Measurements from ENCODE around the gene NUP88.

NUP88 gene

DNA sequence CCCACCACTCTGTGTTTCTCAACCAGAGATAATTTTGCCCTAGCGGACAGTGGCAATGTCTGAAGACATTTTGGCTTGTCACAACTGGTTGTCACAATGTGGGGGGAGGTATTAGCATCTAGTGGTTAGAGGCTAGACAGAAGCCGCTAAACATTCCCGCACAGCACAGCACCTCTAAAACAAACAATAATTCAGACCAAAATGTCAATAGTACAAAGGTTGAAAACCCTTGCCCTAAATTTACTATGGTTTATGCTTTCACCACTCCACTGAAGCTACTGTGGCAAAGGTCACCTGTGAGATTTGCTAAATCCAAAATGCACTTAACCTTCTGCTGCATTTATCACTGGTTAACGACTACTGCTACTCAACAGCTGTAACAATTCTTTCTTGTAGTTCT is 14.1 kb downstream of the NUP88 start:
- DNase-seq (ENCODE audit: extremely low read depth, low read depth): no peak
- no peak overlapping the region for H3K4me3 ChIP-seq (replicated peaks; ENCODE audit: low read depth, low read length)
- TF ChIP-seq, protein P1, sequence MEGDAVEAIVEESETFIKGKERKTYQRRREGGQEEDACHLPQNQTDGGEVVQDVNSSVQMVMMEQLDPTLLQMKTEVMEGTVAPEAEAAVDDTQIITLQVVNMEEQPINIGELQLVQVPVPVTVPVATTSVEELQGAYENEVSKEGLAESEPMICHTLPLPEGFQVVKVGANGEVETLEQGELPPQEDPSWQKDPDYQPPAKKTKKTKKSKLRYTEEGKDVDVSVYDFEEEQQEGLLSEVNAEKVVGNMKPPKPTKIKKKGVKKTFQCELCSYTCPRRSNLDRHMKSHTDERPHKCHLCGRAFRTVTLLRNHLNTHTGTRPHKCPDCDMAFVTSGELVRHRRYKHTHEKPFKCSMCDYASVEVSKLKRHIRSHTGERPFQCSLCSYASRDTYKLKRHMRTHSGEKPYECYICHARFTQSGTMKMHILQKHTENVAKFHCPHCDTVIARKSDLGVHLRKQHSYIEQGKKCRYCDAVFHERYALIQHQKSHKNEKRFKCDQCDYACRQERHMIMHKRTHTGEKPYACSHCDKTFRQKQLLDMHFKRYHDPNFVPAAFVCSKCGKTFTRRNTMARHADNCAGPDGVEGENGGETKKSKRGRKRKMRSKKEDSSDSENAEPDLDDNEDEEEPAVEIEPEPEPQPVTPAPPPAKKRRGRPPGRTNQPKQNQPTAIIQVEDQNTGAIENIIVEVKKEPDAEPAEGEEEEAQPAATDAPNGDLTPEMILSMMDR (IDR thresholded peaks at IDR 0.05; ENCODE audit: low read depth, low read length, missing control alignments): no peak

DNA sequence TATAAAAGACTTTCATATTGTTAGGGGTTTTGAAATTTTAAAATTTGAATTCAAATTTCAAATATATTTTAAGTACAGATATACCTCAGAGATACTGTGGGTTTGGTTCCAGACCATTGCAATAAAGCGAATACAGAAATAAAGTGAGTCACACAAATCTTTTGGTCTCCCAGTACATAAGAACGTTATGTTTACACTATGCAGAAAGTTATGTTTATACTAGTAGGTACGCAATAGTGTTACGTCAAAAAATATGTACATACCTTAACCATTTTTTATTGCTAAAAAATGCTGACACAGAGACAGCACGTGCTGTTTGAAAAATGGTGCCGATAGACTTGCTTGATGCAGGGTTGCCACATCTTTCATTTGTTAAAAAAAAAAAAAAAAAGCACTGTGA is 19.7 kb downstream of the NUP88 start:
- H3K4me3 ChIP-seq (replicated peaks; ENCODE audit: low read depth, low read length): no peak overlapping the region
- TF ChIP-seq, protein P1 (IDR thresholded peaks at IDR 0.05; ENCODE audit: low read depth, low read length, missing control alignments): no peak
- DNase-seq (ENCODE audit: extremely low read depth, low read depth): no peak

DNA sequence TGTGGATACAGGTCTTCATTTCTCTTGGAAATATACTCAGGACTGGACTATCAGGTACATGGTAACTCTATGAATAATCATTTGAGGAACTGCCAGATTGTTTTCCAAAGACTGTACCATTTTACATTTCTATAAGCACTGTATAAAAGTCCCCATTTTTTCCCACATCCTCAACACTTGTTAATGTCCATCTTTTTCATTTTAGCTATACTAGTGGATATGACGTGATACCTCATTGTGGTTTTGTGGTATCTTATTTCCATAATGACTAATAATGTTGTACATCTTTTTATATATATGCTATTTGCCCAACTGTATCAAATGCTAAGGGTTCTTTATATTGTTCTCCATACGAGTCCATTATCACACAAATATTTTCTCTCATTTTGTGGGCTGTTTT is 22.9 kb downstream of the NUP88 start:
- H3K4me3 ChIP-seq (replicated peaks; ENCODE audit: low read depth, low read length): no peak overlapping the region
- no peak for DNase-seq (ENCODE audit: extremely low read depth, low read depth)
- TF ChIP-seq, protein P1 (IDR thresholded peaks at IDR 0.05; ENCODE audit: low read depth, low read length, missing control alignments): no peak

DNA sequence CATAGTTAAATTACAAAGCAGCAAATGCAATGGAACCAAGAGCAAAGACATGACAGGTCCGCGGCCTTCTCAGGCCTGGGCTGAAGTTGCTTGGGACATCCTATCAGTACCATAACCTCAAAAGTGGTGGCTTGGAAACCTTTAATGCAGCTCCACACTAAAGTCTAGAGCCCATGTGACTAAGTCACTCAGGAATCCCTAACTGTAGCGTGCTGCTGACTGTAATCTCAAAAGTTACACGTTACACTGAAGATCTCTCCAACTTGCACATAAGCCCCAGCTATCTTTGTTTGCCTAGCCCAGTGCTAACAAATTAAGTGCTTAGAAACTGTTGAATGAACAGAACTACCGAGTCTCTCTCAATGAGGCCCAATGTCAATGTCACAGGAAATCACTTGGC is 27.8 kb downstream of the NUP88 start:
- DNase-seq (ENCODE audit: extremely low read depth, low read depth): no peak
- TF ChIP-seq, protein P1 (IDR thresholded peaks at IDR 0.05; ENCODE audit: low read depth, low read length, missing control alignments): no peak
- no peak overlapping the region for H3K4me3 ChIP-seq (replicated peaks; ENCODE audit: low read depth, low read length)

DNA sequence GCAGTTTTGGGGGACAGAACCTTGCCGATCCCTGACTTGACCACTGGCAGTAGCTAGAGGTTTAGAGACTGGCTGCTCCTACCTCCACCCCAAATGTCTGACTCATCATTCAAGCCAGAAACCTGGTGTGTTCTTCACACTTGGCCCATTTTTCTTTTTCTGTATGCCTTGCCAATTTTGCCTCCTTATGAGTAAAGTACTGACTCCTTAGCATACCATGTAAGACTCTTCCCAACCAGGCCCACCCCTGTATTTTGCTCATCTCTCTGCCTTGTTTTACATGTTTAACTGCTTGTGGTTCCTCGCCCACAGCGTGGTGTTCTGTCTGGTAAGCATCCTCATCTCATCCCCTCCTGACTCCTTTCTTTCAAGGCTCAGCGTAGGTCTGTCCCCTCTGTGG is 37.9 kb downstream of the NUP88 start:
- TF ChIP-seq, protein P1 (IDR thresholded peaks at IDR 0.05; ENCODE audit: low read depth, low read length, missing control alignments): no peak
- no peak overlapping the region for H3K4me3 ChIP-seq (replicated peaks; ENCODE audit: low read depth, low read length)
- DNase-seq (ENCODE audit: extremely low read depth, low read depth): no peak

DNA sequence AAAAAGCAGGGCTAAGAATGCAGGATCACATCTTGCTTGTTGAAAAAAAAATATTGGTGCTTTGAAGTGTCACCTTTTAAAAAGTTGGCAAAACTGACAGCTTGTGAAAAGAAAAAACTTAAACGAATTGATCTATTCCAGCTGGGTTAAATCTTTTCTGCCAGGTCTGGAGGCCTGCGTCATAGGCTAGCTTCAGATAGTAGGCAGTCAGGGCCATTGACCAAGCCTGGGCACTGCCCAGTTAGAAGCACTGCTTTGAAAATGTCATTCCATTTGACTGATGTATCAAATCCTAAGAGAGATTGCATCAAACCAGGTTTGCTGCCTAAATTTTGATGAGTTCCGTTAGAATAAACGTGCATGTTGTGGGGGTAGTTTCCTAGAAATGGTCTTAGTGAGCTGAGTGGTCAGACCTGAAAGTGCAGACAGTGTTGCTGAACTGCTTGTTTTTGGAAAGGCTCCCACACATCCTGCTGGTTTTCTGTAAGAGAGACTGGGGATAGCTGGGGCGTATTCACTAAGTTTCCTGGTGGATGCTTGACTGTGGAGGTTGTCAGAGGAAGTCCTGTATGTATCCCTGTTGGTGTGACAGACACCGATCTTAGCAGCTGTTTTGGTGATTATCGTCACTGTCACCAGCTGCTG is 38.8 kb downstream of the NUP88 start:
- TF ChIP-seq, protein P1 (IDR thresholded peaks at IDR 0.05; ENCODE audit: low read depth, low read length, missing control alignments): no peak
- DNase-seq (ENCODE audit: extremely low read depth, low read depth): no peak
- H3K4me3 ChIP-seq (replicated peaks; ENCODE audit: low read depth, low read length): no peak overlapping the region

Measured in HFF-Myc (cell line).